ENCODE measurements around the gene MACROD1. TPM values are rescaled to one million over a fixed set of nuclear protein-coding genes. Genes with fewer than 3 reads are reported as not detected.

MACROD1 gene
- total and polyA plus RNA-seq, 2 donors (not counting 3 experiments of a cell fraction or from before 2014, with no cell fraction given) = 11.0 to 16.2 TPM

GRCh38 chr11:64064374-64065140 is 101.4 kb downstream of the MACROD1 start:
- DNase-seq (ENCODE audit: low read depth, low spot score) (no peak), FAIRE-seq (no peak)
- H3K4me3 ChIP-seq (replicated peaks in 1 of 3; ENCODE audit: insufficient read depth in 1 of 3, low read depth in 1 of 3, low read length in 3 of 3) = no peak overlapping the region
- H4K20me1 ChIP-seq (replicated peaks; ENCODE audit: control insufficient read depth, extremely low read depth, insufficient read depth, low read length) = no peaks in the 10 kb centered on the region
- no peak overlapping the region for H3K4me2 ChIP-seq (ENCODE audit: insufficient read depth, low read length)
- H3K79me2 ChIP-seq (ENCODE audit: control insufficient read depth, insufficient read depth, low read length) = no peaks in the 10 kb centered on the region
- H3K4me1 ChIP-seq (ENCODE audit: control insufficient read depth, extremely low read depth, insufficient read depth, low read length) = peaks cover 4% of the 10 kb centered on the region
- no peaks in the 10 kb centered on the region for H3K9me3 ChIP-seq (replicated peaks; ENCODE audit: control insufficient read depth, insufficient read depth, low read length)
- ChIA-PET POLR2A (no interaction called here), CTCF (interaction anchor here (0.5 kb wide), 1 partner anchor 17 kb away, joined by 6 read pairs; no protein-coding TSS in a partner anchor)
- BruUV-seq (replicated peaks) = no TSS peak
- H3K27ac ChIP-seq (ENCODE audit: insufficient read depth, low read depth, low read length) = no peak overlapping the region
- H3K27me3 ChIP-seq (ENCODE audit: control insufficient read depth in 2 of 2, insufficient read depth in 2 of 2, low read length in 2 of 2) = no peaks in the 10 kb centered on the region
- TF ChIP-seq MAX (IDR thresholded peaks at IDR 0.05; ENCODE audit: insufficient read depth, insufficient read length) (no peak), JUN (IDR thresholded peaks at IDR 0.05; ENCODE audit: borderline replicate concordance, insufficient read depth, insufficient read length, low read depth) (no peak), EZH2 (IDR thresholded peaks at IDR 0.05; ENCODE audit: borderline replicate concordance, low read depth, low read length, severe bottlenecking) (no peak)
- no peaks in the 10 kb centered on the region for H3K9me1 ChIP-seq (replicated peaks; ENCODE audit: control insufficient read depth, extremely low read depth, insufficient read depth, low read length)
- intact Hi-C loops (cut with micrococcal nuclease) (no loop called here), dilution Hi-C loops (cut with MboI; ENCODE audit: extremely low pct_ligation_motif_present, low sequenced_read_pairs) (no loop called here)
- H3K9ac ChIP-seq (replicated peaks; ENCODE audit: extremely low read depth, insufficient read depth, low read length) = no peak overlapping the region
- no peak overlapping the region for H2AFZ ChIP-seq (ENCODE audit: low read depth, low read length)
- no peaks in the 10 kb centered on the region for H3K36me3 ChIP-seq (ENCODE audit: control insufficient read depth in 2 of 2, extremely low read depth in 1 of 2, insufficient read depth in 2 of 2, low read length in 2 of 2)

- CTCF ChIA-PET = no interaction called here
- no TSS peak for BruUV-seq (replicated peaks)
- peaks cover 4% of the 10 kb centered on the region for H3K4me1 ChIP-seq (ENCODE audit: control insufficient read depth, extremely low read depth, insufficient read depth, low read length)
Measured at GRCh38 chr11:64063777-64064176, 102.1 kb downstream of the MACROD1 start.

More at GRCh38 chr11:64063777-64064176, 102.1 kb downstream of the MACROD1 start:
- FAIRE-seq = no peak
- POLR2A ChIA-PET = no interaction called here
- no peak for DNase-seq (ENCODE audit: low read depth, low spot score)
- no peak overlapping the region for H3K4me3 ChIP-seq (replicated peaks in 1 of 3; ENCODE audit: insufficient read depth in 1 of 3, low read depth in 1 of 3, low read length in 3 of 3)
- TF ChIP-seq JUN (IDR thresholded peaks at IDR 0.05; ENCODE audit: borderline replicate concordance, insufficient read depth, insufficient read length, low read depth) = no peak
- TF ChIP-seq MAX (IDR thresholded peaks at IDR 0.05; ENCODE audit: insufficient read depth, insufficient read length) = no peak
- no peak for TF ChIP-seq FOS (IDR thresholded peaks at IDR 0.05; ENCODE audit: borderline replicate concordance, insufficient read depth, low read length)
- no peak for TF ChIP-seq POLR2A (IDR thresholded peaks at IDR 0.05; ENCODE audit: low read depth, low read length)
- TF ChIP-seq POLR2AphosphoS5 (IDR thresholded peaks at IDR 0.05; ENCODE audit: insufficient read depth, low read depth, low read length) = no peak
- no peak for TF ChIP-seq EZH2 (IDR thresholded peaks at IDR 0.05; ENCODE audit: borderline replicate concordance, low read depth, low read length, severe bottlenecking)
- TF ChIP-seq, protein P1, sequence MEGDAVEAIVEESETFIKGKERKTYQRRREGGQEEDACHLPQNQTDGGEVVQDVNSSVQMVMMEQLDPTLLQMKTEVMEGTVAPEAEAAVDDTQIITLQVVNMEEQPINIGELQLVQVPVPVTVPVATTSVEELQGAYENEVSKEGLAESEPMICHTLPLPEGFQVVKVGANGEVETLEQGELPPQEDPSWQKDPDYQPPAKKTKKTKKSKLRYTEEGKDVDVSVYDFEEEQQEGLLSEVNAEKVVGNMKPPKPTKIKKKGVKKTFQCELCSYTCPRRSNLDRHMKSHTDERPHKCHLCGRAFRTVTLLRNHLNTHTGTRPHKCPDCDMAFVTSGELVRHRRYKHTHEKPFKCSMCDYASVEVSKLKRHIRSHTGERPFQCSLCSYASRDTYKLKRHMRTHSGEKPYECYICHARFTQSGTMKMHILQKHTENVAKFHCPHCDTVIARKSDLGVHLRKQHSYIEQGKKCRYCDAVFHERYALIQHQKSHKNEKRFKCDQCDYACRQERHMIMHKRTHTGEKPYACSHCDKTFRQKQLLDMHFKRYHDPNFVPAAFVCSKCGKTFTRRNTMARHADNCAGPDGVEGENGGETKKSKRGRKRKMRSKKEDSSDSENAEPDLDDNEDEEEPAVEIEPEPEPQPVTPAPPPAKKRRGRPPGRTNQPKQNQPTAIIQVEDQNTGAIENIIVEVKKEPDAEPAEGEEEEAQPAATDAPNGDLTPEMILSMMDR (IDR thresholded peaks at IDR 0.05; ENCODE audit: extremely low read depth in 1 of 2, insufficient read depth in 1 of 2, low read depth in 1 of 2, low read length in 2 of 2) = no peak
- no peak for TF ChIP-seq GATA2 (IDR thresholded peaks at IDR 0.05; ENCODE audit: insufficient read depth, insufficient read length, low read depth, low read length)
- no peak for TF ChIP-seq MYC (IDR thresholded peaks at IDR 0.05; ENCODE audit: low read depth, low read length)
- no peaks in the 10 kb centered on the region for H3K79me2 ChIP-seq (ENCODE audit: control insufficient read depth, insufficient read depth, low read length)
- H2AFZ ChIP-seq (ENCODE audit: low read depth, low read length) = no peak overlapping the region
- no peaks in the 10 kb centered on the region for H3K9me3 ChIP-seq (replicated peaks; ENCODE audit: control insufficient read depth, insufficient read depth, low read length)
- no peaks in the 10 kb centered on the region for H3K36me3 ChIP-seq (ENCODE audit: control insufficient read depth in 2 of 2, extremely low read depth in 1 of 2, insufficient read depth in 2 of 2, low read length in 2 of 2)
- no peak overlapping the region for H3K9ac ChIP-seq (replicated peaks; ENCODE audit: extremely low read depth, insufficient read depth, low read length)
- dilution Hi-C loops (cut with MboI; ENCODE audit: extremely low pct_ligation_motif_present, low sequenced_read_pairs) = no loop called here
- no peaks in the 10 kb centered on the region for H3K9me1 ChIP-seq (replicated peaks; ENCODE audit: control insufficient read depth, extremely low read depth, insufficient read depth, low read length)
- H4K20me1 ChIP-seq (replicated peaks; ENCODE audit: control insufficient read depth, extremely low read depth, insufficient read depth, low read length) = no peaks in the 10 kb centered on the region
- H3K27ac ChIP-seq (ENCODE audit: insufficient read depth, low read depth, low read length) = no peak overlapping the region
- no peaks in the 10 kb centered on the region for H3K27me3 ChIP-seq (ENCODE audit: control insufficient read depth in 2 of 2, insufficient read depth in 2 of 2, low read length in 2 of 2)
- H3K4me2 ChIP-seq (ENCODE audit: insufficient read depth, low read length) = no peak overlapping the region
- intact Hi-C loops (cut with micrococcal nuclease) = no loop called here

Data from endothelial cell of umbilical vein (primary cell).